Dedifferentiated amniotic fluid mesenchymal stem cell (primary cell): ENCODE measurements around the gene TBC1D17.
"Not testable (repeated sequence)": the region's sequence is repeated elsewhere in the genome, so short reads cannot be mapped to it uniquely, and the experiment has no call there.

Experiments used
- DNase-seq: peaks from one replicate; pipeline ENCODE4 v3.0.0-alpha.2; 2016; ENCODE audit errors: extremely low spot score

The TBC1D17 gene

GRCh38 chr19:49921871-49922795 lies 44.6 kb downstream of the TBC1D17 start:
- no peak for DNase-seq

- DNase-seq: no peak
Measured at GRCh38 chr19:49923055-49924003, 45.8 kb downstream of the TBC1D17 start.

GRCh38 chr19:49924004-49924880 lies 46.7 kb downstream of the TBC1D17 start:
- DNase-seq: no peak

- not testable (repeated sequence) for DNase-seq
Measured at GRCh38 chr19:49924881-49925210, 47.3 kb downstream of the TBC1D17 start.

GRCh38 chr19:49925486-49925885 lies 48.0 kb downstream of the TBC1D17 start:
- no peak for DNase-seq

GRCh38 chr19:49926515-49926914 lies 49.0 kb downstream of the TBC1D17 start:
- DNase-seq: no peak

- no peak for DNase-seq
Measured at GRCh38 chr19:49927526-49928264, 50.2 kb downstream of the TBC1D17 start.

GRCh38 chr19:49929121-49929610 lies 51.7 kb downstream of the TBC1D17 start, which contains the start of the genes ATF5 and NUP62:
ATF5 (plus strand) TSS chr19:49929205; CDS start chr19:49930851, 1,646 bp downstream.
NUP62 (minus strand) TSS chr19:49929504; CDS start chr19:49909807, 19,697 bp downstream.
- DNase-seq: peak; percentile 43

GRCh38 chr19:49929611-49930482 lies 52.3 kb downstream of the TBC1D17 start:
- peak; percentile 90 for DNase-seq

GRCh38 chr19:49930483-49931011 lies 53.0 kb downstream of the TBC1D17 start:
- DNase-seq: no peak

- no peak for DNase-seq
Measured at GRCh38 chr19:49931293-49932040, 54.0 kb downstream of the TBC1D17 start.

- no peak for DNase-seq
Measured at GRCh38 chr19:49932041-49932451, 54.5 kb downstream of the TBC1D17 start.

GRCh38 chr19:49932731-49933131 lies 55.2 kb downstream of the TBC1D17 start:
- DNase-seq: no peak

GRCh38 chr19:49933643-49934042 lies 56.1 kb downstream of the TBC1D17 start:
- no peak for DNase-seq

GRCh38 chr19:49936549-49936948 lies 59.0 kb downstream of the TBC1D17 start:
- no peak for DNase-seq

GRCh38 chr19:49937750-49938381 lies 60.4 kb downstream of the TBC1D17 start:
- DNase-seq: peak; percentile 69
